ENCODE data around the gene BNIP3.

DNA sequence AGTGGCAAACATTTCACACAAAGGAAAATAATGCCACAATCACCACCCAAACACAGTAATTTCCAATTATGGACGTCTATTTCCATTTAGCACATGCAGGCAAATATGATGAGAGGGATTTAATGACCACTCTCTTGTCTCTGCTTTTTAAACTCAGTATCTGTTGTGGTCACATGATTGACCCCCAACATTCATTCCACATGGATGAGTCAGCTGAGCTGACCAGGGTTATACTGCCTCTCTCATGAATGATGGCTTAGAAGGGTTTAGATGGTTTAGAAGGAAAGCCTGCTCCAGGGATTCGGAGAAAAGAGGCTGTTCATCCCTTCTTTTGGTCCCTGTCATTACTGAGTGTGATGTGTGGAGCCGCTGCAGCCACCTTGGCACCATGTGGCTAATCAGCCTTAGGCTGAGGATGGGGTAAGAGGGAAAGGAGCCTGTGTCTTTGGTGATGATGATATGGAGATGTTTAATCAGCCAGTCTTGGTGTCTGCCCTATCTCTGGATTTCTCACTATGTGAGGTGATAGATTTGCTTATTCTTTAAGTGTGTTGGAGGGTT is 45.8 kb upstream of the BNIP3 start:
- TF ChIP-seq, protein P1, sequence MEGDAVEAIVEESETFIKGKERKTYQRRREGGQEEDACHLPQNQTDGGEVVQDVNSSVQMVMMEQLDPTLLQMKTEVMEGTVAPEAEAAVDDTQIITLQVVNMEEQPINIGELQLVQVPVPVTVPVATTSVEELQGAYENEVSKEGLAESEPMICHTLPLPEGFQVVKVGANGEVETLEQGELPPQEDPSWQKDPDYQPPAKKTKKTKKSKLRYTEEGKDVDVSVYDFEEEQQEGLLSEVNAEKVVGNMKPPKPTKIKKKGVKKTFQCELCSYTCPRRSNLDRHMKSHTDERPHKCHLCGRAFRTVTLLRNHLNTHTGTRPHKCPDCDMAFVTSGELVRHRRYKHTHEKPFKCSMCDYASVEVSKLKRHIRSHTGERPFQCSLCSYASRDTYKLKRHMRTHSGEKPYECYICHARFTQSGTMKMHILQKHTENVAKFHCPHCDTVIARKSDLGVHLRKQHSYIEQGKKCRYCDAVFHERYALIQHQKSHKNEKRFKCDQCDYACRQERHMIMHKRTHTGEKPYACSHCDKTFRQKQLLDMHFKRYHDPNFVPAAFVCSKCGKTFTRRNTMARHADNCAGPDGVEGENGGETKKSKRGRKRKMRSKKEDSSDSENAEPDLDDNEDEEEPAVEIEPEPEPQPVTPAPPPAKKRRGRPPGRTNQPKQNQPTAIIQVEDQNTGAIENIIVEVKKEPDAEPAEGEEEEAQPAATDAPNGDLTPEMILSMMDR (IDR thresholded peaks at IDR 0.05), result no peak
- TF ChIP-seq POLR2A (IDR thresholded peaks at IDR 0.05), result no peak

Data from testis (tissue), 2 donors.